Esophagus squamous epithelium (tissue), 5 donors: ENCODE measurements around the gene ACTMAP. TPM values are rescaled to one million over a fixed set of nuclear protein-coding genes. Genes with fewer than 3 reads are reported as not detected.

Experiments
- DNase-seq: peaks from one replicate; lab custom pipeline; 2025; lab: John Stamatoyannopoulos, UW
- H3K27ac ChIP-seq, 4 donors: fragments of 200-600 bp; sonication (generic); one replicate each; pipeline ENCODE4 v1.5.1; 2016 to 2019; ENCODE audit warnings: mild to moderate bottlenecking in 1 of 4
- H3K27me3 ChIP-seq, 4 donors: fragments of 200-600 bp; sonication (generic); 1 replicate in 3 of 4; 2 replicates in 1 of 4; pipeline versions ENCODE4 v1.5.1 to v1.6.0; 2017 to 2021; ENCODE audit warnings: antibody characterized with exemption in 1 of 4
- H3K36me3 ChIP-seq, 3 donors: fragments of 200-600 bp; sonication (generic); one replicate each; pipeline ENCODE4 v1.5.1; 2016 to 2019
- H3K4me1 ChIP-seq, 3 donors: fragments of 200-600 bp; sonication (generic); one replicate each; pipeline ENCODE4 v1.5.1; 2017 to 2019
- H3K4me3 ChIP-seq, 4 donors: fragments of 200-600 bp; sonication (generic); 1 replicate in 3 of 4; 2 replicates in 1 of 4; pipeline ENCODE4 v1.5.1; 2016 to 2019; ENCODE audit warnings: mild to moderate bottlenecking in 2 of 4, moderate library complexity in 1 of 4
- H3K9me3 ChIP-seq, 3 donors: fragments of 200-600 bp; sonication (generic); one replicate each; pipeline ENCODE4 v1.5.1; 2016 to 2019
- CTCF ChIP-seq, 6 experiments: fragments of 450-650 bp in 4 of 6; fragments of 200-600 bp in 2 of 6; sonication (generic) in 2 of 6; IDR thresholded peaks; one replicate each; pipeline ENCODE4 v1.5.1; 2016 to 2019; ENCODE audit warnings: antibody characterized with exemption in 6 of 6, mild to moderate bottlenecking in 4 of 6, moderate library complexity in 4 of 6
- POLR2A ChIP-seq, 4 donors: fragments of 450-650 bp; IDR thresholded peaks; one replicate each; pipeline ENCODE4 v1.6.1; 2017; ENCODE audit warnings: antibody characterized with exemption in 4 of 4, mild to moderate bottlenecking in 4 of 4, moderate library complexity in 3 of 4
- WGBS, 2 donors: methylation state at CpG; one replicate each; pipeline ENCODE4 v1.1.5; 2018; 5-methylcytosine and 5-hydroxymethylcytosine counted together
- intact Hi-C: fragments of 100-400 bp; cut with DNase I; formaldehyde crosslinking; loops from one replicate; pipeline ENCODE4 v1.15.0; 2022
- total RNA-seq, 4 donors: library from RNA; depleted of rRNA; stranded (reverse); fragments of >200 nt; gene quantifications; one replicate each; pipeline ENCODE4 v1.1.0, GENCODE V29; 2016
- donor health status: DM: yes; HTN: yes; CAD: no.

ACTMAP gene
- total RNA-seq, 4 donors from 2014 or later = 2.1 to 2.8 (median 2.4) TPM

GRCh38 chr19:40763963-40764362, 13.7 kb upstream of the ACTMAP start:
- Histone ChIP-seq H3K36me3 (peaks cover 33 to 83% (median 71%) of the 10 kb centered on the region in 3 donors), H3K27me3 (no peaks in the 10 kb centered on the region), H3K9me3 (no peaks in the 10 kb centered on the region), H3K4me1 (peaks cover 0 to 10% (median 0%) of the 10 kb centered on the region in 3 donors), H3K27ac (no peak overlapping the region), H3K4me3 (no peak overlapping the region)
- DNase-seq = no peak
- TF ChIP-seq POLR2A (IDR thresholded peaks at IDR 0.05) (no peak), CTCF (IDR thresholded peaks at IDR 0.05) (no peak)
- intact Hi-C loops = no loop called here
- WGBS, 2 donors = 86 to 91% methylated on average over 10 of the region's 10 CpGs

GRCh38 chr19:40763526-40763925, 13.2 kb upstream of the ACTMAP start:
- Histone ChIP-seq H3K27ac (no peak overlapping the region), H3K4me3 (no peak overlapping the region), H3K36me3 (peaks cover 33 to 87% (median 71%) of the 10 kb centered on the region in 3 donors), H3K9me3 (no peaks in the 10 kb centered on the region), H3K4me1 (peaks cover 0 to 10% (median 0%) of the 10 kb centered on the region in 3 donors), H3K27me3 (no peaks in the 10 kb centered on the region)
- WGBS, 2 donors = 86 to 92% methylated on average over 4 to 6 of the region's 7 CpGs
- no peak for DNase-seq
- TF ChIP-seq CTCF (IDR thresholded peaks at IDR 0.05) (no peak), POLR2A (IDR thresholded peaks at IDR 0.05) (no peak)
- intact Hi-C loops = no loop called here

GRCh38 chr19:40762754-40763470, 12.6 kb upstream of the ACTMAP start:
- Histone ChIP-seq H3K36me3 (peaks cover 33 to 93% (median 76%) of the 10 kb centered on the region in 3 donors), H3K27ac (no peak overlapping the region), H3K27me3 (no peaks in the 10 kb centered on the region), H3K4me1 (peaks cover 0 to 16% (median 0%) of the 10 kb centered on the region in 3 donors), H3K4me3 (no peak overlapping the region), H3K9me3 (no peaks in the 10 kb centered on the region)
- intact Hi-C loops = no loop called here
- 84 to 94% methylated on average over 12 to 16 of the region's 17 CpGs for WGBS, 2 donors
- TF ChIP-seq POLR2A (IDR thresholded peaks at IDR 0.05) (no peak), CTCF (IDR thresholded peaks at IDR 0.05) (no peak)
- DNase-seq = no peak

GRCh38 chr19:40759352-40759751, 9.1 kb upstream of the ACTMAP start:
- Histone ChIP-seq H3K27ac (no peak overlapping the region), H3K4me3 (no peak overlapping the region), H3K9me3 (no peaks in the 10 kb centered on the region), H3K36me3 (peaks cover 37 to 95% (median 60%) of the 10 kb centered on the region in 3 donors), H3K27me3 (no peaks in the 10 kb centered on the region), H3K4me1 (peaks cover 16 to 51% (median 17%) of the 10 kb centered on the region in 3 donors)
- intact Hi-C loops = no loop called here
- no peak for TF ChIP-seq POLR2A (IDR thresholded peaks at IDR 0.05)
- TF ChIP-seq CTCF (IDR thresholded peaks at IDR 0.05) = no peak
- 90% methylated on average over 2 to 12 of the region's 13 CpGs for WGBS, 2 donors
- DNase-seq = no peak

GRCh38 chr19:40758491-40758890, 8.2 kb upstream of the ACTMAP start:
- intact Hi-C loops = no loop called here
- Histone ChIP-seq H3K27me3 (no peaks in the 10 kb centered on the region), H3K9me3 (no peaks in the 10 kb centered on the region), H3K4me3 (no peak overlapping the region), H3K36me3 (peaks cover 32 to 94% (median 52%) of the 10 kb centered on the region in 3 donors), H3K4me1 (peaks cover 22 to 60% (median 26%) of the 10 kb centered on the region in 3 donors), H3K27ac (no peak overlapping the region)
- no peak for TF ChIP-seq CTCF (IDR thresholded peaks at IDR 0.05)
- no peak for TF ChIP-seq POLR2A (IDR thresholded peaks at IDR 0.05)
- no peak for DNase-seq
- 100% methylated on average over 3 of the region's 3 CpGs for WGBS, 2 donors
